Breast epithelium (tissue), 3 donors: ENCODE data around the gene RHBDL2.

Source experiments
- CTCF ChIP-seq, 3 donors: fragments of 450-650 bp; IDR thresholded peaks; one replicate each; pipeline ENCODE4 v1.5.1; 2016 to 2017; ENCODE audit warnings: antibody characterized with exemption in 3 of 3, mild to moderate bottlenecking in 3 of 3, moderate library complexity in 3 of 3
- POLR2A ChIP-seq: fragments of 450-650 bp; IDR thresholded peaks from one replicate; pipeline ENCODE4 v1.6.1; 2016; ENCODE audit warnings: antibody characterized with exemption, mild to moderate bottlenecking, moderate library complexity
- POLR2AphosphoS5 ChIP-seq, 3 donors: sonication (generic); formaldehyde crosslinking; IDR thresholded peaks; one replicate each; pipeline ENCODE4 v1.6.1; 2017; ENCODE audit warnings: antibody characterized with exemption in 3 of 3

- TF ChIP-seq CTCF (IDR thresholded peaks at IDR 0.05) = no peak
- no peak for TF ChIP-seq POLR2A
- TF ChIP-seq POLR2AphosphoS5 (IDR thresholded peaks at IDR 0.05) = no peak
Measured at GRCh38 chr1:38918568-38918967, 23.1 kb downstream of the RHBDL2 start.
